ENCODE measurements around the gene LRIG1.

LRIG1 gene

GRCh38 chr3:66485291-66485968 is 15.4 kb downstream of the LRIG1 start:
- peak; percentile 45 for DNase-seq

DNA sequence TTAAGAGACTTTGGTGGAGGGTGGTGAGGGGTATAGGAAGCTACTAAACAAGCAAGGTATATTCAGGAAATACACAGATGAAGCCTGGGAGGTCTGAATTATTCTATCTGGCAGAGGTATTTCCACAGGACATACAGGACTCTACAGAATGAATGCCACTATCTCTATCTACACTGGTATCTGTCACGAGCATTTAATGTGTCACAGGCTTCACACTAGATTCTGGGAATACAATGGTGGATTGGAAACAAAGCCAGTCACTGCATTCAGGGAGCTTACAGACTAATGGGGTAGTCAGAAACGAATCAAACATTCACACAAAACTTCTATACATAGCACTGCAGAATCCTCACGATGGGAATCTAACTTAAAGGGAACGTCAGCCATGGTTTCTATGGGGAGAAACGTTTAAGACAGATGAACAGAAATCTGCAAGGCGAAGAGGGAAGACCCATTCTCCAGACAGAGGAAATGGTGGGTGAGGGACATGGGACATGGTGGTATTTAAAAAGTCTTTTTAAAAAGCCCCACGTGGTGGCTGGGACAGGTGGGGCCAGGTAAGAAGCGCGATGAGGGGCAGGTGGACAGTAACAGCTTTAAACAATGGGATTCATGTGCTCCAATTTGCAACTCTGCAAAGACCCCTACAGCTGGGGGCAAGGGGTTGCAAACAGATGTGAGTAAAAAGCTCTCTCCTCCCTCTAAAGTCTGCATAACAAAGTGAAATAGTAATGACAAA is 16.5 kb downstream of the LRIG1 start:
- no peak for DNase-seq

DNA sequence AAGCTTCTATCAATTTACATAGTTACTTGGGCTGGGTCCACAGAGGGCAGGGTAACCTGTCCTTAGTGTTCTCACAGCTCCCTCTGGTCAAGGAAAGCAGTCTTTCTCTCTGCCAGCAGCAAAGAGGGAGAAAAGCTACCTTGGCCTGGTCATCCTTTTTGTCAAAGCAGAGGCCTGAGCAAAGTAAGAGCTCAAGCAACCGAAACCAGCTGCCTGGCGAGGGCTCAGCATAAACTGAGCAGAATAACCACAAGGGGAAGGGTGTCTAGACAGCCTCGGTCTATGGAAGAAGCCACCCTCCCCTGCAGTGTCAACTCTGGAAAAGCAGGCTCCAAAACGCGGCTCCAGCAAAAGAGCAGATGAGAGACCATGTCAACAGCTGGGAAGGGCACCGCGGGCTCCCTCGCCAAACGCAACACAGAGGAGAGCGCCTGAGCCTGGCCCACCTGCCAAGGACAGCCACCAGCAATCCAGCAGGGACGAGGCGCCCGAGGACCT is 17.4 kb downstream of the LRIG1 start:
- no peak for DNase-seq

GRCh38 chr3:66483006-66483405 is 17.8 kb downstream of the LRIG1 start:
- DNase-seq: no peak

GRCh38 chr3:66482018-66482404 is 18.8 kb downstream of the LRIG1 start:
- no peak for DNase-seq

DNA sequence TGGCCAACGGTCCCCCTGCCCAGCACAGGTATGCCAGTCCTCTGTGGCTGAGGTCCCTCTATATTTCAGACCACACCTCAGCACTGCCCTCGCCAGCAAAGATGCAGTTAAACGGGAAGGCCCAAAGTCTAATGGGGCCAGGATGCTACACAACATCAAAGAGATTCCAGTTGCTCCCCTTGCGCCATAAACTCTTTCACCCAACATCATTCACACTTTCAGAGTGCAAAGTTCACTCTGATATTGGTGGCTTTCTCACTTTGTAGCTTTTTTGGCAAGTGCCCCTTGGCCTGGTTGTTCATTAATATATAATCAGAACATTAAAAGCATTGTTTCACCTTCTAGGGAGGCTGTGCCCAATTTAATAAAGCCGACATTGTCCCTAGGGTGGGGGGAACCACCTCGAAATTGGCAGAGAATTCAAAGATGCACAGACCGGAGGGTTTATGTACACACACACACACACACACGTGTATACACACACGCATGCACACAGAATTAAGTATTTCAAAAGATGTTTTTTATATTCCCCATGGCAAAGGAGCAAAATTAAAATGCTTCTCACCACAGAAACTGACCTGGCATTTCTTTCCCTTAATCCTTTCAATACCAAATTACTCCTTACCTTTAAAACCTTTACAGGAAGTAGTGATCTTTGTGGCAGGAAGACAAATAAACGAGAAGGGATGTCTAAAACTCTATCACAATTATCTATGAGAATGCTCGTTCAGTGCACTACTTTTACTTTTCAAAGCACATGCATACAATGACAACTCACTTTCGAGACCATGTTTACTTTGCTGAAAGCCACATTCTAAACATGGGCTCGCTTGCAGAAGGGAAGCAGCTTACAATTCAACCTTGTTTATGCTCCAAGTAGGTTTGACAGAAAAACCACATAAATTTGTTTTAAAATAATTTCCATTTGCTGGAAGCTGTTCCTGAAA is 19.5 kb downstream of the LRIG1 start:
- DNase-seq: no peak

GRCh38 chr3:66480666-66481065 is 20.2 kb downstream of the LRIG1 start:
- peak; percentile 56 for DNase-seq

DNA sequence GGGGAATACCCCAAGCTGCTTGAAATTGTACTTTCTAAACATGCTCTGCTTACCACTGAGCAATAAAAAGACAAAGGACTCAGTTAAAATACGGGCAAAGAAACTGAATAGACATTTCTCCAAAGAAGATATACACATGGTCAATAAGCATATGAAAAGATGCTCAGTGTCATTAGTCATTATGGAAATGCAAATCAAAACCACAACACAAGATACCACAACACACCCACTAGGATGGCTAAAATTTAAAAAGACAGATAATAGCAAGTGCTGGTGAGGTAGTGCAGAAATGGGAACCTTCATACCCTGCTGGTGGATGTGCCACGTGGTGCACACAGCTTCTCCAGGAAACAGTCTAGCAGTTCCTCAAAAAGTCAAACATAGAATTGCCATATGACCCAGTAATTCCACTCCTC is 21.3 kb downstream of the LRIG1 start:
- no peak for DNase-seq

DNA sequence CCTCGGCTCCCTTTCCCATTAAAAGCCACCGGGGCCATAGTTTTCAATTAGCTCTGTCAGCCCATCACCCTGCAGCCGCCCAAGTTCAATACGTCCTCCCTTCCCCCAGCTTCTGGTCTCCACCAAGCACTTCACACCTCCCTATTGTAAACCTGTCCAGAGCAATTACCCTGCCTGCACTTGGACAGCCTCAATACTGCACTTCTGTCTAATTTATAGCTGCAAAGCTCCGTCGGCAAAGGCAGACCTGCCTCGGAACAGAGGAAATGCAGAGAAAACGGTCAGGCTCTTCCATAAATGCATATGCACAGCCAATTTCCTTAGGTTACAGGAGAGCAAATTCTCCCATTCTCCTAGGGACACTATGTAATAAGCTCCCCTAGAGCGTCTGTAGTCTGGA is 21.9 kb downstream of the LRIG1 start:
- no peak for DNase-seq

DNA sequence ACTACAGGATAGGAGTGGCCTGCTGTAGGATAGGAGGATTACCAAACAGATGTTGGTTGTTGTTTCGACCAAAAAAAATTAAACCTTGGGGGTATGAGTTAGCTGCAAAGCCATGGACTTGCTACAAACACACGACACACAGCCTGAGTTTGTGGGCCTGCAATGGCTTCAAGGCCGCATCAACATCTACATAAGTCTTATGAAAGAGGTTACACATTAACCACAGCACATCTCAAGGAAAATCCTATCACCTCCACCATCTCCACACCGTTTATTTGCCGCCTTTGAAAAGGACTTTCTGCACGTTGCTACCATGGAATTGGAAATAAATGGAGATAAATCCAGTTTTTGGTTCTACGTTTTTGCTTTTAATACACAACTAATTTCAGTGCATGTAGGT is 23.0 kb downstream of the LRIG1 start:
- DNase-seq: no peak

DNA sequence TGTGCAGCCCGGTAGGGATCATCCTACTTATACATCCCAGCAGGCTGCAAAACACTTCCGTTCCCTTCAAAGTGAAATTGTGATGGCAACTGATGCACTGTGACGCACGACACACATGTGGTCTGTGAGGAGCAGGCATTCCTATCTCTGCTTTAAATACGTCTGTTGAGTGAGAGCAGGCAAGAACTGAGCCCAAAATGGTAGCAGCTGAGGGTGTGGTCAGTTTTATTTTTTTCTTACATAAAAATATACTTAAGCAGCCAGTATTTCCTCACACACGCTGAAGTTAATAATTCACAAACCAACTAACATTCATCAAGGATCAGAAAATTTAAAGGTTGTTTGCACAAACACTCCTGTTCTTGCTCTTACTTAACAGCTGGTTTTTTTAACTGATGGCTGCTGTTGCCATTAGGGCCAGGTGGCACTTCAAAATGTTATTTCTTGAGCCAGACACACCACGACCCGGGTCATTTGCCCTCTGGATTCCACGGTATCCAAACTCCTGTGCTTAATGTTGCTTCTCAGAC is 23.9 kb downstream of the LRIG1 start:
- DNase-seq: no peak

DNA sequence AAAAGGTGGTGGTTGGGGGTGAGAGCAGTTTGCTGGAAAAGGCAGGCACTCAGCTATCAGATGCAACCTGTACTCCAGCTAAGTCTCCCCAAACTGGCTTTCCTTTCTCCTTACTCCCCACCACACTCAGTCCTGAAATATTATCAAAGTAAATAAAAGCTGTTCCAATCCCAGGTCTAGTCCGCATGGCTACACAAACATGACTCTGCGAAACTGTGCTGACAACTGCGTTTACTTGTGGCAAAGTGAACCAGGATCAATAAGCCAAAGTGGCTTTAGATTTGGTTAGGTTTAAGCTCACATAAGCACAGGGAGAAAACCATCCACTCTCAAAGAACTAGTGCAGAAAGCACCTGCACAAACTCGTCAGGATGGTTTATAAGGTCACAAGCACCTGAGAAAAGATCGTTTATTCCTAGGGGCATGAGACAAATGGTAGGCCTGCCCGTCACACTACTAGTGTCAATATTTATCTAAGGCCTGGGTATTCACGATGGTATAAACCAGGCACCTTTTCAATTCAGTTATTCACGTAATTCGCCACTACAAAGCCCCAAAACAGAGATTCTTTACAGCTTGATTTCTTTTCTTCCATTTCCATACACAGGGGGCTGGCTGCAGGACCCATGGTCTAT is 25.3 kb downstream of the LRIG1 start:
- no peak for DNase-seq

DNA sequence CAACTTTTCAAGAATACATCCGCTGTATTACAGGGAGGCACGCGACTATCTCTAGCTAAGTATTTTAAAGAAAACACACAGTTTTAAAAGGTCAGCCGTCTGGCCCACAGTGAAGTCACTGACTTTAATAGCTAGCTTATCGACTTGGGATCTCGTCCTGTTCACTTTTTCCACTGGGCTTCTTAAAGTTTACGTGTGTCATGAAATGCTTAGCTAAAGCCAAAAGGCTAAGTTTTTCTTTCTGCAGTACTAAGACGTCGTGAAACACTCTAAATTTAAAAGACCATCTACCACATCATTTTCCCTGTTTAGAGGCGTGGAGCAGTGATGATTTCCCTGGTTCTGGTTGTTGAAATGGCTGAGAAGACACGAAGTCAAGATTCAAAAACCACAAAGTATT is 27.1 kb downstream of the LRIG1 start:
- DNase-seq: peak; percentile 17

DNA sequence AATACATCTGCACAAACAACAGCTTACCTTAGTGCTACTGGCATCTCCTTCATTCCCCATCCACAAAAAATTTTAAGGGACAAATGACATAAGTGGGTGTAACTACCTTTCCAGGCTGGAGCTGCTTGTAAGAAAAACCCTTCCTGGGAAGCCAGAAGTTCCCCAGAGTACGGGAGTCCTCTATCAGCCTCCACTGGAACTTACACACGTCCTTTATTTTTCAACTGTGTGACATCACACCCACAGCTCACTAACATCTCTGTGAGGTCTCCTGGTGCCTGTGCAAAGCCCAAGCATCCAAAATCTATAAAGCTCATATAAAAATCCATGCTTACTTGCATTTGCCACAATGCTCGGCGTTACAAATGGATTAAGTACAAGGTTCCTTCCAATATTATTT is 27.6 kb downstream of the LRIG1 start:
- no peak for DNase-seq

GRCh38 chr3:66472313-66473134 is 28.3 kb downstream of the LRIG1 start:
- DNase-seq: peak; percentile 39

GRCh38 chr3:66470956-66471686 is 29.7 kb downstream of the LRIG1 start:
- DNase-seq: no peak

DNA sequence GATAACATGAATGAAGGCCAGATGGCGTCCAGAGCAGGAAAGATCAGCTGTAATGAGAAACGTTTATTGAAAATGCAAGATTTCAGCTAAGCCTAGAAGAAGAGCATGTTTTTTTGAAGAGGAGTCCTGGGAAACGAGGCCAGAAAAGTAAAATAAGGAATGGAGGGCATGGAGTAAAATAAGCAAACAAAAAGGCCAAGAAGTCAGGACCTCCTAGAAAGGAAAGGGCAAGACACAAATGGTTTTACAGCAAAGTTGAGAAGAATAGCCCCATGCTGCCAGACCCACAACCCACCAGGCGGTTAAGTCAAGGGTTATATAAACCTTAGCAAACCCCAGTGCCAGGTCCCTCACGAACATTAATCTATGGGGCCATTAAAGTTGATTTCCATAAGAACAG is 30.5 kb downstream of the LRIG1 start:
- DNase-seq: no peak

DNA sequence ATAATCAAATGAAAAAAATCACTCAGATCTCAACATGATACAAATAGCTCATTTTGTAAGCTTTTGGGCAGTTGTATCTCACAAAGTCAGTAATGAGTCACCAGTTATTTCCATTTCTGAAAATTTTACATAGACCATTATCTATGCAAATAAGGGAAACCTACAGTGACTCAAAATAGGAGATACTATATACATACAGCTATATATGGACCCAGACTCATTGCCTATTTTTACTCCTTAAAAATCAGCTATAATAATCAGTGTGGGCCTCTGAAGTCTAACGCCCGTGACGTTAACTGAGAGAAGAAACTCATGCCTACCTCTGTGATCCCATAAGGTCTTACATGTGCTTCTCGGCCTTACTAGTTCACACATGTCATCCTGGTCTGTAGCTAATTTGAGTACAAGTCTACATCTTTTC is 31.6 kb downstream of the LRIG1 start:
- DNase-seq: peak; percentile 11

DNA sequence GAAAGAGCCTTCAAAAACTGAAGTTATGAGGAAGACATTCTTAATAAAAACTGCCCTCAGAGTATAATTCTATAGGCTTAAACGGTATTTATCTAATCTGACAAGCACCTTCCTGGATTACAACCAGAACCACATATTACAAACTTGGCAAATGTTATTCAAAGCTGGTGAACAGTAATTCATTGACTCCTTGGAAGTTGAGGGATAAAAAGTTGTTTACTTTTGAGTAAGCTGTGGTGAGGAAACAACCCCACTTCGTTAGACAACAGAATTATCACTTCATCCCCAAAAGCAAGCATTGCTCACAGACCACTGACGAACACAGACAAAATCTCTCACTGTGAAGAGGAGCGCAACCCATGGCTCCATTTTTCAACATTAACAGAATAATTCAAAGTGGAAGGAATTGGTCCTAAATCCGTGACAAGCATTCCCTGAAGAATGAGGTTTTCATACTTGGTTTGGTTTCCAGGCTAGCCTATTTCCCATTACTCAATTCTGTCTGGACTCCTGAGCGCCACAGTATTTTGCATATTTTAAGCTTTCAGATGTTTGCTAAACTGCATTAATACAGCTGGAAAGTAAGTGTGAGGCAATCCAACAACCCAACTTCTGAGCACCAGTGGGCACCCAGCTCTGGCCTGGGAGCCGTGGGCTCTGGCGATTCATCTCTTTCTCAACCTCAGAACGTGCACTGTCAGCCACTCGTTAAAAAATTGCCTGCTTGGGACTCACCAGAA is 32.7 kb downstream of the LRIG1 start:
- peak; percentile 52 for DNase-seq

DNA sequence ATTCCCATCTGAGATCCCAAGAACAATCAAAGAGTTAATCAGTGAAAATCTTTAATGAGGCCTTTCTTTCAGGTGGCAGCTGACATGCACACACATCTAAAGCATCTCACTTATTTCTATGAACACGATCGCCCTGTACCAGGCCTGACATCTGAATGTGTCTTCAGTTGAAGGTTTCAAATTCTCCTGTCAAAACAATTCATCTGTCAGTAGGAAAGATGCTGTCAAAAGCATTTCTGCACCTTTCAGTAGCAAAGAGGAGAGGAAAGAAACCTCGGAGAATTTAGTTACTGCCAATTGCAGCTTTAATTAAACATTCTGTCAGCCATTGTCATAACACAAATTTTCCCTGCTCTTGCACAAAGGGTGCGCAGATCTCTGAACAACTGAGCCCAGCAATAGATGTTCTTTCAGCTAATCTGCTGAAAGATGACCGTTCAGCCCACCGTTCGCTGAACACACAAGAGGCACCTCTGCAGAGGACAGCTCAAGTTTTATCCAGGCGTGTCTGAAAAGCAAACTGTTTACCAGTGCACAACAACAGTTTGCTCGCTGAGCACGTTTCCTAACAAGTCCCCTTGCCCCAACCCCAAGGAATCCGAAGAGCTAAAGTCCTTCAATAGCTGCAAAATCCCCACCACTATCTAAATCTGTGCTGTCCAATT is 34.1 kb downstream of the LRIG1 start:
- no peak for DNase-seq

All from MV-4-11 (cell line).